OCI-LY3 (cell line): ENCODE results near the gene POLR1C.

Source experiments
- CTCF ChIP-seq: fragments of 200-600, 300-600 bp; sonication (generic); IDR thresholded peaks from 2 replicates; pipeline ENCODE4 v1.5.1; 2014; ENCODE audit warnings: antibody characterized with exemption, low read length, low read depth
- EZH2phosphoT487 ChIP-seq: fragments of 200-600 bp; shearing (Covaris generic); IDR thresholded peaks from 2 replicates; pipeline ENCODE4 v1.6.1; 2018; ENCODE audit warnings: antibody characterized with exemption, mixed run types, low read depth

DNA sequence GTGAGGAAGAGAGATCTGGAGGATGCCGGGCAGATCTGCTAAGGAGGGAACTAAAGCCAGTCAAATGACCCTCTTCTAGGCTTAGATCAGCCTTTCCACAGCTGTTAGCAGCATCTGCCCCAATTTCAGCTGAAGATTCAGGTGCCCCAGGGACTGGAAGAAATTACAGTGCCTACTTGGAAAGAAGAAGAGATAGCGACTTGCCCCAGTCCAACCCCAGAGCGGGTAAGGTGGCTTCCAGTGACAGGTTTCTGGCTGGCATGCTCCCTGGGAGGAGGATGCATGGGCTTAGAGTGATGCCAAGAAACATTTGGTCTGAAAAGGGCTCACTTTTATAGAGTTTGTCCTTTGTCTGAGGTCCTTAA lies 38.9 kb upstream of the POLR1C start:
- no peak for TF ChIP-seq CTCF
- no peak for TF ChIP-seq EZH2phosphoT487
